Thyroid gland (tissue), 4 donors: ENCODE data around the gene SH3BP1. TPM values are rescaled to one million over a fixed set of nuclear protein-coding genes. Genes with fewer than 3 reads are reported as not detected.
A peak's percentile ranks its signal among the peaks of the same experiment; 100 is the strongest.

Experiments
- DNase-seq, 2 donors: peaks; one replicate each; pipeline ENCODE4 v3.0.0-alpha.2; 2019
- H3K27ac ChIP-seq, 3 donors: fragments of 200-600 bp; sonication (generic); 1 replicate in 2 of 3; 2 replicates in 1 of 3; pipeline ENCODE4 v1.5.1; 2016 to 2019; ENCODE audit warnings: mild to moderate bottlenecking in 1 of 3, moderate library complexity in 1 of 3
- H3K27me3 ChIP-seq: fragments of 200-600 bp; sonication (generic); one replicate; pipeline ENCODE4 v1.5.1; 2019
- H3K36me3 ChIP-seq, 2 donors: fragments of 200-600 bp; sonication (generic); one replicate each; pipeline ENCODE4 v1.5.1; 2016 to 2019
- H3K4me1 ChIP-seq, 2 donors: fragments of 200-600 bp; sonication (generic); one replicate each; pipeline ENCODE4 v1.5.1; 2017 to 2019
- H3K4me3 ChIP-seq, 3 donors: fragments of 200-600 bp; sonication (generic); replicated peaks in 1 of 3; 1 replicate in 2 of 3; 2 replicates in 1 of 3; pipeline ENCODE4 v1.5.1; 2016; ENCODE audit warnings: mild to moderate bottlenecking in 1 of 3
- H3K9me3 ChIP-seq: fragments of 200-600 bp; sonication (generic); one replicate; pipeline ENCODE4 v1.5.1; 2017
- CTCF ChIP-seq, 6 experiments: fragments of 200-600 bp in 3 of 6; fragments of 450-650 bp in 3 of 6; sonication (generic) in 3 of 6; IDR thresholded peaks; one replicate each; pipeline ENCODE4 v1.5.1; 2016 to 2019; ENCODE audit warnings: antibody characterized with exemption in 6 of 6, mild to moderate bottlenecking in 2 of 6, inconsistent platforms in 1 of 6, moderate library complexity in 1 of 6
- POLR2A ChIP-seq, 2 donors: fragments of 450-650 bp; IDR thresholded peaks; one replicate each; pipeline ENCODE4 v1.6.1; 2017; ENCODE audit warnings: antibody characterized with exemption in 2 of 2, mild to moderate bottlenecking in 2 of 2, moderate library complexity in 1 of 2
- WGBS, 2 donors: methylation state at CpG; one replicate each; pipeline ENCODE4 v1.1.5; 2017; 5-methylcytosine and 5-hydroxymethylcytosine counted together
- intact Hi-C: fragments of 100-400 bp; cut with DNase I; formaldehyde crosslinking; loops from one replicate; pipeline ENCODE4 v1.15.1; 2023
- total RNA-seq, 4 donors: library from RNA; depleted of rRNA; stranded (reverse); fragments of >200 nt; gene quantifications; one replicate each; pipeline ENCODE4 v1.2.3, GENCODE V29; 2016

Gene SH3BP1
- total RNA-seq, 4 donors from 2014 or later: 0.81 to 10.1 (median 3.3) TPM

GRCh38 chr22:37626556-37627075 is 12.9 kb upstream of the SH3BP1 start:
- 81 to 92% methylated on average over 10 to 13 of the region's 13 CpGs for WGBS, 2 donors
- peak overlapping the region in 1 of 3 donors; percentile 31 for H3K27ac ChIP-seq
- DNase-seq: no peak
- H3K4me3 ChIP-seq: no peak overlapping the region
- TF ChIP-seq POLR2A (IDR thresholded peaks at IDR 0.05) (no peak), CTCF (IDR thresholded peaks at IDR 0.05) (no peak)
- H3K4me1 ChIP-seq: peaks cover 0 to 21% of the 10 kb centered on the region in 2 donors
- H3K27me3 ChIP-seq: no peaks in the 10 kb centered on the region
- intact Hi-C loops: loop anchor here (5.0 kb wide), 1 partner anchor 51 kb away; the partner anchor contains the start of gene LGALS1
- H3K9me3 ChIP-seq: no peaks in the 10 kb centered on the region
- peaks cover 22 to 24% of the 10 kb centered on the region in 2 donors for H3K36me3 ChIP-seq

GRCh38 chr22:37627121-37627520 is 12.3 kb upstream of the SH3BP1 start:
- Histone ChIP-seq H3K4me1 (peaks cover 0 to 21% of the 10 kb centered on the region in 2 donors), H3K36me3 (peaks cover 22 to 23% of the 10 kb centered on the region in 2 donors), H3K9me3 (no peaks in the 10 kb centered on the region), H3K27me3 (no peaks in the 10 kb centered on the region), H3K4me3 (no peak overlapping the region), H3K27ac (no peak overlapping the region)
- WGBS, 2 donors: 66 to 77% methylated on average over 7 of the region's 7 CpGs
- intact Hi-C loops: loop anchor here (5.0 kb wide), 1 partner anchor 50 kb away; the partner anchor contains the start of gene LGALS1
- DNase-seq: no peak
- no peak for TF ChIP-seq CTCF (IDR thresholded peaks at IDR 0.05)

- Histone ChIP-seq H3K4me3 (no peak overlapping the region), H3K36me3 (peaks cover 23 to 25% of the 10 kb centered on the region in 2 donors), H3K27me3 (no peaks in the 10 kb centered on the region), H3K9me3 (no peaks in the 10 kb centered on the region), H3K4me1 (peaks cover 0 to 21% of the 10 kb centered on the region in 2 donors), H3K27ac (no peak overlapping the region)
- 75 to 85% methylated on average over 4 of the region's 6 CpGs for WGBS, 2 donors
- DNase-seq: no peak
- intact Hi-C loops: loop anchor here (5.0 kb wide), 1 partner anchor 50 kb away; the partner anchor contains the start of gene LGALS1
- TF ChIP-seq POLR2A (IDR thresholded peaks at IDR 0.05) (no peak), CTCF (IDR thresholded peaks at IDR 0.05) (no peak)
These were observed 11.9 kb upstream of the SH3BP1 start for GRCh38 chr22:37627545-37627944.

- 92 to 94% methylated on average over 4 of the region's 8 CpGs for WGBS, 2 donors
- H3K27me3 ChIP-seq: no peaks in the 10 kb centered on the region
- no peak for DNase-seq
- intact Hi-C loops: loop anchor here (5.0 kb wide), 1 partner anchor 48 kb away; the partner anchor contains the start of gene LGALS1
- H3K36me3 ChIP-seq: peaks cover 23 to 25% of the 10 kb centered on the region in 2 donors
- TF ChIP-seq CTCF (IDR thresholded peaks at IDR 0.05) (no peak), POLR2A (IDR thresholded peaks at IDR 0.05) (no peak)
- H3K4me3 ChIP-seq: no peak overlapping the region
- no peak overlapping the region for H3K27ac ChIP-seq
- peaks cover 0 to 31% of the 10 kb centered on the region in 2 donors for H3K4me1 ChIP-seq
- H3K9me3 ChIP-seq: no peaks in the 10 kb centered on the region
These were observed 10.6 kb upstream of the SH3BP1 start for GRCh38 chr22:37628830-37629229.

DNA sequence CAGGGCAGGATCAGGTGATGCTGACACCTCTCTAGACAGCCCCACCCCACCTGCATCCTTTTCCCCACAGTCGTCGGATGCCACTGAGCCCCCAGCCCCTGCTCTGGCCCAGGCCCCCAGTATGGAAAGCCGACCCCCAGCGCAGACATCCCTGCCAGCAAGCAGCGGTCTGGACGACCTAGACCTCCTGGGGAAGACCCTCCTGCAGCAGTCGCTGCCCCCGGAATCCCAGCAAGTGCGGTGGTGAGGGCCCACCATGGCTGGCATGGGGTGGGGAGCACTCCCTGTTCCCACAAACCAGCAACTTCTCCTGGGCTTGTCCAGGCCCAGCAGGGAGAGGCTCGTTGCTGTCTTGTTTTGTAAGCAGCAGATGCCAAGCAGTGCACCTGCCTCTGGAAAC is 9.5 kb upstream of the SH3BP1 start:
- Histone ChIP-seq H3K27ac (no peak overlapping the region), H3K4me1 (peaks cover 0 to 41% of the 10 kb centered on the region in 2 donors), H3K9me3 (no peaks in the 10 kb centered on the region), H3K27me3 (no peaks in the 10 kb centered on the region), H3K36me3 (peaks cover 23 to 25% of the 10 kb centered on the region in 2 donors), H3K4me3 (no peak overlapping the region)
- DNase-seq: no peak
- TF ChIP-seq CTCF (IDR thresholded peaks at IDR 0.05): no peak
- TF ChIP-seq POLR2A (IDR thresholded peaks at IDR 0.05): no peak
- 77 to 95% methylated on average over 6 of the region's 10 CpGs for WGBS, 2 donors
- intact Hi-C loops: loop anchor here (5.0 kb wide), 1 partner anchor 47 kb away; the partner anchor contains the start of gene LGALS1
